H9 (cell line): Measurements from ENCODE around the gene PXK. TPM values are rescaled to one million over a fixed set of nuclear protein-coding genes. Genes with fewer than 3 reads are reported as not detected.

Experiments
- DNase-seq: peaks from one replicate; pipeline ENCODE4 v3.0.0-alpha.2; 2017
- H2AFZ ChIP-seq: one replicate; pipeline ENCODE4 v1.6.1; 2013; ENCODE audit warnings: mild to moderate bottlenecking, low read length, control low read depth, moderate library complexity
- H2AK5ac ChIP-seq: 2 replicates; pipeline ENCODE4 v1.6.1; 2013; ENCODE audit warnings: low read length, control low read depth, mixed read lengths; ENCODE audit not compliant: insufficient read length
- H2BK120ac ChIP-seq: one replicate; pipeline ENCODE4 v1.6.1; 2013; ENCODE audit warnings: low read depth, mild to moderate bottlenecking, low read length, control low read depth, inconsistent platforms; ENCODE audit not compliant: poor library complexity, severe bottlenecking
- H2BK12ac ChIP-seq: 2 replicates; pipeline ENCODE4 v1.6.1; 2013; ENCODE audit warnings: low read length, control low read depth, mixed read lengths, low read depth; ENCODE audit not compliant: insufficient read length
- H2BK15ac ChIP-seq: 2 replicates; pipeline ENCODE4 v1.6.1; 2013; ENCODE audit warnings: low read depth, low read length, control low read depth
- H2BK20ac ChIP-seq: one replicate; pipeline ENCODE4 v1.6.1; 2013; ENCODE audit warnings: low read depth, mild to moderate bottlenecking, low read length, control low read depth, inconsistent platforms; ENCODE audit not compliant: poor library complexity, severe bottlenecking
- H2BK5ac ChIP-seq: 2 replicates; pipeline ENCODE4 v1.6.1; 2013; ENCODE audit warnings: low read length, control low read depth, mixed read lengths; ENCODE audit not compliant: insufficient read length
- H3K14ac ChIP-seq: 2 replicates; pipeline ENCODE4 v1.6.1; 2013; ENCODE audit warnings: low read length, control low read depth; ENCODE audit not compliant: insufficient read depth
- H3K18ac ChIP-seq: 2 replicates; pipeline ENCODE4 v1.6.1; 2013; ENCODE audit warnings: low read depth, mild to moderate bottlenecking, mixed read lengths, low read length, control low read depth; ENCODE audit not compliant: insufficient read length
- H3K23ac ChIP-seq: 2 replicates; pipeline ENCODE4 v1.6.1; 2013; ENCODE audit warnings: low read length, control low read depth, mixed read lengths, low read depth; ENCODE audit not compliant: insufficient read length
- H3K23me2 ChIP-seq: 2 replicates; pipeline ENCODE4 v1.6.1; 2013; ENCODE audit warnings: low read depth, mild to moderate bottlenecking, mixed read lengths, low read length, control low read depth; ENCODE audit not compliant: insufficient read length, poor library complexity, severe bottlenecking
- H3K27ac ChIP-seq: 2 replicates; pipeline ENCODE4 v1.5.1; 2013; ENCODE audit warnings: low read length, control low read depth, mixed read lengths, low read depth; ENCODE audit not compliant: insufficient read length
- H3K27me3 ChIP-seq: 2 replicates; pipeline ENCODE4 v1.6.1; 2013; ENCODE audit warnings: low read length, control low read depth, inconsistent platforms; ENCODE audit not compliant: insufficient read depth
- H3K4ac ChIP-seq: 2 replicates; pipeline ENCODE4 v1.6.1; 2013; ENCODE audit warnings: low read depth, mild to moderate bottlenecking, control low read depth, inconsistent platforms, low read length, moderate library complexity
- H3K4me1 ChIP-seq: 2 replicates; pipeline ENCODE4 v1.6.1; 2013; ENCODE audit warnings: low read length, control low read depth, inconsistent platforms; ENCODE audit not compliant: insufficient read depth
- H3K4me2 ChIP-seq: 2 replicates; pipeline ENCODE4 v1.6.1; 2013; ENCODE audit warnings: low read length, control low read depth, mixed read lengths; ENCODE audit not compliant: insufficient read length, insufficient read depth
- H3K56ac ChIP-seq: 2 replicates; pipeline ENCODE4 v1.6.1; 2013; ENCODE audit warnings: low read depth, mild to moderate bottlenecking, mixed read lengths, low read length, control low read depth; ENCODE audit not compliant: insufficient read length
- H3K79me1 ChIP-seq: 2 replicates; pipeline ENCODE4 v1.6.1; 2013; ENCODE audit warnings: low read depth, mild to moderate bottlenecking, moderate library complexity, low read length, control low read depth, inconsistent platforms; ENCODE audit not compliant: insufficient read depth, poor library complexity, severe bottlenecking
- H3K79me2 ChIP-seq: 2 replicates; pipeline ENCODE4 v1.6.1; 2013; ENCODE audit warnings: low read length, control low read depth, inconsistent platforms; ENCODE audit not compliant: insufficient read depth
- H3K9ac ChIP-seq: 2 replicates; pipeline ENCODE4 v1.6.1; 2013; ENCODE audit warnings: low read length, control low read depth, mixed read lengths; ENCODE audit not compliant: insufficient read length; ENCODE audit errors: extremely low read depth
- H3K9me3 ChIP-seq: one replicate; pipeline ENCODE4 v1.6.1; 2013; ENCODE audit warnings: low read depth, low read length, inconsistent platforms; ENCODE audit not compliant: control insufficient read depth
- H3T11ph ChIP-seq: one replicate; pipeline ENCODE4 v1.6.1; 2013; ENCODE audit warnings: mild to moderate bottlenecking, low read length, control low read depth, inconsistent platforms
- H4K20me1 ChIP-seq: one replicate; pipeline ENCODE4 v1.6.1; 2013; ENCODE audit not compliant: control insufficient read depth, insufficient read length, insufficient read depth
- H4K5ac ChIP-seq: 2 replicates; pipeline ENCODE4 v1.6.1; 2013; ENCODE audit warnings: low read depth, mild to moderate bottlenecking, mixed read lengths, low read length, control low read depth; ENCODE audit not compliant: insufficient read length
- H4K8ac ChIP-seq: replicated peaks from 2 replicates; pipeline ENCODE4 v1.6.1; 2013; ENCODE audit warnings: low read length, control low read depth, mixed read lengths, low read depth; ENCODE audit not compliant: insufficient read length
- H4K91ac ChIP-seq: 2 replicates; pipeline ENCODE4 v1.6.1; 2013; ENCODE audit warnings: low read depth, mild to moderate bottlenecking, moderate library complexity, mixed read lengths, low read length, control low read depth; ENCODE audit not compliant: insufficient read length
- H3K27ac Mint-ChIP-seq, 3 experiments: 2 replicates in 2 of 3; 3 replicates in 1 of 3; pipeline ENCODE4 v1.8.0; 2020 to 2021; ENCODE audit warnings: mixed read lengths in 3 of 3, mild to moderate bottlenecking in 1 of 3, moderate library complexity in 1 of 3
- H3K27me3 Mint-ChIP-seq: 2 replicates; pipeline ENCODE4 v1.8.0; 2021; ENCODE audit warnings: low read depth, mild to moderate bottlenecking, moderate library complexity, mixed read lengths
- H3K36me3 Mint-ChIP-seq, 3 experiments: 2 replicates in 2 of 3; 3 replicates in 1 of 3; pipeline ENCODE4 v1.8.0; 2020 to 2021; ENCODE audit warnings: low read depth in 3 of 3, mixed read lengths in 3 of 3; ENCODE audit not compliant: insufficient read depth in 1 of 3
- H3K4me1 Mint-ChIP-seq, 2 experiments: 2 replicates each; pipeline ENCODE4 v1.8.0; 2020; ENCODE audit warnings: mixed read lengths in 2 of 2
- H3K4me3 Mint-ChIP-seq, 2 experiments: 2 replicates in 1 of 2; 3 replicates in 1 of 2; pipeline ENCODE4 v1.8.0; 2020 to 2021; ENCODE audit warnings: mild to moderate bottlenecking in 2 of 2, mixed read lengths in 2 of 2, moderate library complexity in 1 of 2
- H3K9me3 Mint-ChIP-seq, 2 experiments: 2 replicates in 1 of 2; 3 replicates in 1 of 2; pipeline ENCODE4 v1.8.0; 2020; ENCODE audit warnings: mild to moderate bottlenecking in 2 of 2, mixed read lengths in 2 of 2, moderate library complexity in 1 of 2
- WGBS: extraction: QIAGEN DNeasy Blood & Tissue Kit; methylation state at CpG from one replicate; pipeline ENCODE4 v1.1.7; 2013; ENCODE audit warnings: missing lambda C conversion rate, low lambda C conversion rate, mixed read lengths; ENCODE audit not compliant: insufficient read length; ENCODE audit errors: extremely low coverage; 5-methylcytosine and 5-hydroxymethylcytosine counted together
- total RNA-seq: library from RNA; stranded (reverse); gene quantifications from 2 replicates; pipeline ENCODE4 v1.2.1, GENCODE V29; 2021
- TF ChIP-seq, protein P1 (sequence below): fragments of 200-600 bp; sonication (generic); conservative IDR thresholded peaks from 3 replicates; pipeline ENCODE4 v1.8.0; 2021; ENCODE audit warnings: antibody characterized with exemption, mild to moderate bottlenecking

Gene PXK
- total RNA-seq, 1 experiment from 2014 or later = 3.3 TPM

DNA sequence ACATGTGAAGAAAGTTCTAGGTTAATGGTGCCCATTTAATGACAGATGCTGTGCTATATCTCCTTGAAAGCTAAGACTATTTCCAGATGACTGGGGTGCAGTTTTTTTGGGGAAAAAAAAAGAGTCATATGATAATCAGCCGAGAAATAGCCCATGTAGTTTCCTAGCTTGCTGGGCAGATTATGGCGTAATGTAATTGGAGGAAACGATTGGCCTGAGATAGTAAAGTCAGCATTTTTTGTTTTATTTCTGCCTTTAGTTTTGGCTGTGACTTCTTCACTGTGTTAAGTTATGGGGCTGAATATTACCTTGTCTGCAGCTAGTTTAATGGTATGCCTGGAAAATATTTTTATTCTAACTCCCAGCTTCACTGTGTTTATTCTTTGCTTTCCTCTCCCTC lies 77.0 kb downstream of the PXK start:
- Histone ChIP-seq H3K9me3 (no peaks in the 10 kb centered on the region), H2AK5ac (no peak overlapping the region), H4K91ac (no peak overlapping the region), H3K9ac (no peak overlapping the region), H4K20me1 (no peaks in the 10 kb centered on the region), H2BK15ac (no peak overlapping the region), H3K18ac (no peak overlapping the region), H3K4ac (no peak overlapping the region), H3K56ac (no peak overlapping the region), H2BK120ac (no peak overlapping the region), H3K23ac (no peak overlapping the region), H3K14ac (no peak overlapping the region), H3K27me3 (no peaks in the 10 kb centered on the region), H3K23me2 (no peaks in the 10 kb centered on the region), H2AFZ (no peak overlapping the region), H3K79me2 (no peaks in the 10 kb centered on the region), H3T11ph (no peak overlapping the region), H3K4me1 (no peaks in the 10 kb centered on the region), H2BK5ac (no peak overlapping the region), H4K8ac (no peak overlapping the region), H3K27ac (no peak overlapping the region), H2BK20ac (no peak overlapping the region), H3K4me2 (no peak overlapping the region), H3K79me1 (no peaks in the 10 kb centered on the region), H4K5ac (no peak overlapping the region), H2BK12ac (no peak overlapping the region)
- no peak overlapping the region for H3K4me3 Mint-ChIP-seq
- no peak overlapping the region for H3K27ac Mint-ChIP-seq
- TF ChIP-seq, protein P1, sequence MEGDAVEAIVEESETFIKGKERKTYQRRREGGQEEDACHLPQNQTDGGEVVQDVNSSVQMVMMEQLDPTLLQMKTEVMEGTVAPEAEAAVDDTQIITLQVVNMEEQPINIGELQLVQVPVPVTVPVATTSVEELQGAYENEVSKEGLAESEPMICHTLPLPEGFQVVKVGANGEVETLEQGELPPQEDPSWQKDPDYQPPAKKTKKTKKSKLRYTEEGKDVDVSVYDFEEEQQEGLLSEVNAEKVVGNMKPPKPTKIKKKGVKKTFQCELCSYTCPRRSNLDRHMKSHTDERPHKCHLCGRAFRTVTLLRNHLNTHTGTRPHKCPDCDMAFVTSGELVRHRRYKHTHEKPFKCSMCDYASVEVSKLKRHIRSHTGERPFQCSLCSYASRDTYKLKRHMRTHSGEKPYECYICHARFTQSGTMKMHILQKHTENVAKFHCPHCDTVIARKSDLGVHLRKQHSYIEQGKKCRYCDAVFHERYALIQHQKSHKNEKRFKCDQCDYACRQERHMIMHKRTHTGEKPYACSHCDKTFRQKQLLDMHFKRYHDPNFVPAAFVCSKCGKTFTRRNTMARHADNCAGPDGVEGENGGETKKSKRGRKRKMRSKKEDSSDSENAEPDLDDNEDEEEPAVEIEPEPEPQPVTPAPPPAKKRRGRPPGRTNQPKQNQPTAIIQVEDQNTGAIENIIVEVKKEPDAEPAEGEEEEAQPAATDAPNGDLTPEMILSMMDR = no peak
- no peaks in the 10 kb centered on the region for H3K9me3 Mint-ChIP-seq
- H3K36me3 Mint-ChIP-seq = no peaks in the 10 kb centered on the region; a peak in 1 of 7 replicates
- WGBS = no CpG with 5 or more reads among the region's 3 CpGs
- peaks cover 3% of the 10 kb centered on the region; the same call in 1 of the 2 replicates for H3K27me3 Mint-ChIP-seq
- no peak for DNase-seq
- peaks cover 15 to 19% of the 10 kb centered on the region in 2 experiments for H3K4me1 Mint-ChIP-seq
